PFSK-1 (cell line): ENCODE results near the gene PHRF1.

Experiments used
- SIN3A ChIP-seq: IDR thresholded peaks from 2 replicates; pipeline ENCODE4 v1.6.1; 2012; ENCODE audit warnings: mild to moderate bottlenecking, low read length, moderate library complexity, borderline replicate concordance; ENCODE audit not compliant: insufficient read depth
- TAF1 ChIP-seq: IDR thresholded peaks from 2 replicates; pipeline ENCODE4 v1.6.1; 2012; ENCODE audit warnings: low read length, control low read depth, borderline replicate concordance; ENCODE audit not compliant: insufficient read depth
- TF ChIP-seq, protein P1 (sequence below), 2 experiments: IDR thresholded peaks; 2 replicates each; pipeline versions ENCODE4 v1.6.1 to v1.8.0; 2011 to 2012; ENCODE audit warnings: low read depth in 2 of 2, low read length in 2 of 2, control low read depth in 1 of 2, inconsistent platforms in 1 of 2, mild to moderate bottlenecking in 1 of 2, moderate library complexity in 1 of 2; ENCODE audit not compliant: insufficient read depth in 1 of 2

DNA sequence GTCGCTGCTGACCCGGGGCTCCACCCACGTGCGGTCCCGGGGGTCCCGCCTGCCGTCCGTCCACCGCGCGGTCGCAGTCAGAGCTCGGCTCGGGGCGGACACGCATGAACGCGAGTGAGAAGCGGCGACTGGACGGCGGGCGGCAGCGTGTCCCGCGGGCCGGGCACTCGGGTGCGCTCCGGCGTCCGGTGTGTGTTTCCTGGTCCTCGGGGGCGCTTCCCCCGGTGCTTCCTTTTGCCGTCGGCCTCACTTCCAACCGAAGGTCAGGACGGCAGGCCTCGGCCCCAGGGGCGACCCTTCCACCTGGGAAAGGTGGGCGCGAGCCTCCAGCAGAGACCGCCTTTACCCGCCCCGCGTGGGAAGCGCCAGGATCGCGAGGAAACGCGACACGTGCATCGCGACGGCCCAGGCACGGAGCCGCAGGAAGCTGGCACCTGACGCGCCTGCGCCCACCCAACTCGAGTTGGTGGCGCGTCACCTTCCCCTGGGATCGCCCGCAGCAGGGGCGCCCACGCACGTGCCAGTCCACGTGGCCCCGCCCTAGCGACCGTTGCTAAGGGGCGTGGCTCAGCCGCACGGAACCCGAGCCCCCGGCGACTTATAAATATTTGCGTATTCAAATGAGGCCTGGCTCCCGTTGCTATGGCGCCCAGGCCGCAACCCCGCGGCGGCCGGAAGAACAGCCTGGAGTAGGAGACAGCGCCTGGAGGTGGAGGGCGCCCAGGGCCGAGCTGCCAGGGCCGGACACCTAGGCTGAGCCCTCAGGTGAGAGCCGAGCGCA, 39.2 kb upstream of the PHRF1 start, which contains the start of gene LRRC56:
- TF ChIP-seq, protein P1, sequence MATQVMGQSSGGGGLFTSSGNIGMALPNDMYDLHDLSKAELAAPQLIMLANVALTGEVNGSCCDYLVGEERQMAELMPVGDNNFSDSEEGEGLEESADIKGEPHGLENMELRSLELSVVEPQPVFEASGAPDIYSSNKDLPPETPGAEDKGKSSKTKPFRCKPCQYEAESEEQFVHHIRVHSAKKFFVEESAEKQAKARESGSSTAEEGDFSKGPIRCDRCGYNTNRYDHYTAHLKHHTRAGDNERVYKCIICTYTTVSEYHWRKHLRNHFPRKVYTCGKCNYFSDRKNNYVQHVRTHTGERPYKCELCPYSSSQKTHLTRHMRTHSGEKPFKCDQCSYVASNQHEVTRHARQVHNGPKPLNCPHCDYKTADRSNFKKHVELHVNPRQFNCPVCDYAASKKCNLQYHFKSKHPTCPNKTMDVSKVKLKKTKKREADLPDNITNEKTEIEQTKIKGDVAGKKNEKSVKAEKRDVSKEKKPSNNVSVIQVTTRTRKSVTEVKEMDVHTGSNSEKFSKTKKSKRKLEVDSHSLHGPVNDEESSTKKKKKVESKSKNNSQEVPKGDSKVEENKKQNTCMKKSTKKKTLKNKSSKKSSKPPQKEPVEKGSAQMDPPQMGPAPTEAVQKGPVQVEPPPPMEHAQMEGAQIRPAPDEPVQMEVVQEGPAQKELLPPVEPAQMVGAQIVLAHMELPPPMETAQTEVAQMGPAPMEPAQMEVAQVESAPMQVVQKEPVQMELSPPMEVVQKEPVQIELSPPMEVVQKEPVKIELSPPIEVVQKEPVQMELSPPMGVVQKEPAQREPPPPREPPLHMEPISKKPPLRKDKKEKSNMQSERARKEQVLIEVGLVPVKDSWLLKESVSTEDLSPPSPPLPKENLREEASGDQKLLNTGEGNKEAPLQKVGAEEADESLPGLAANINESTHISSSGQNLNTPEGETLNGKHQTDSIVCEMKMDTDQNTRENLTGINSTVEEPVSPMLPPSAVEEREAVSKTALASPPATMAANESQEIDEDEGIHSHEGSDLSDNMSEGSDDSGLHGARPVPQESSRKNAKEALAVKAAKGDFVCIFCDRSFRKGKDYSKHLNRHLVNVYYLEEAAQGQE (IDR thresholded peaks at IDR 0.05; ENCODE audit: insufficient read depth in 1 of 2, low read depth in 2 of 2, low read length in 2 of 2): no peak
- TF ChIP-seq TAF1: no peak
- no peak for TF ChIP-seq SIN3A
